Spinal cord (tissue), 10 donors: ENCODE results near the gene GABRB1. TPM values are rescaled to one million over a fixed set of nuclear protein-coding genes. Genes with fewer than 3 reads are reported as not detected.

Experiments used
- DNase-seq, 6 donors: peaks; one replicate each; pipeline versions ENCODE4 v3.0.0 to v3.0.0-alpha.2; 2013 to 2015; ENCODE audit warnings: low spot score in 6 of 6, low read depth in 4 of 6
- H3K27ac ChIP-seq: one replicate; pipeline ENCODE4 v1.5.1; 2013; ENCODE audit warnings: low read depth, low read length, control low read depth
- H3K27me3 ChIP-seq: one replicate; pipeline ENCODE4 v1.6.1; 2013; ENCODE audit warnings: low read length; ENCODE audit not compliant: control insufficient read depth, insufficient read depth
- H3K36me3 ChIP-seq: one replicate; pipeline ENCODE4 v1.6.1; 2013; ENCODE audit warnings: low read length; ENCODE audit not compliant: control insufficient read depth, insufficient read depth
- H3K4me1 ChIP-seq: one replicate; pipeline ENCODE4 v1.6.1; 2013; ENCODE audit warnings: low read length; ENCODE audit not compliant: control insufficient read depth, insufficient read depth
- H3K4me3 ChIP-seq: one replicate; pipeline ENCODE4 v1.5.1; 2013; ENCODE audit warnings: low read depth, low read length, control low read depth
- H3K9me3 ChIP-seq: one replicate; pipeline ENCODE4 v1.6.1; 2013; ENCODE audit warnings: low read length; ENCODE audit not compliant: control insufficient read depth, insufficient read depth
- WGBS: methylation state at CpG from one replicate; pipeline ENCODE4 v1.1.5; 2013; ENCODE audit warnings: missing lambda C conversion rate; ENCODE audit not compliant: insufficient coverage; 5-methylcytosine and 5-hydroxymethylcytosine counted together
- polyA plus RNA-seq, 2 donors: library from polyadenylated mRNA; unstranded; fragments of 120-200 nt; gene quantifications; one replicate each; pipeline ENCODE4 v1.2.1, GENCODE V29; 2013; ENCODE audit not compliant: insufficient read length in 2 of 2
- total RNA-seq, 2 donors: library from RNA; depleted of rRNA in 1 of 2; stranded (reverse); fragments of 120-200 nt in 1 of 2; fragments of >200 nt in 1 of 2; gene quantifications; one replicate each; pipeline versions ENCODE4 v1.2.3 to v1.2.4, GENCODE V29; 2013 to 2014
- donor health status: healthy.

GABRB1 gene
- total and polyA plus RNA-seq, 4 donors, result 5.1 to 49.1 (median 10.3) TPM

- Histone ChIP-seq H3K27ac (no peak overlapping the region), H3K4me1 (no peaks in the 10 kb centered on the region), H3K4me3 (no peak overlapping the region), H3K9me3 (no peaks in the 10 kb centered on the region), H3K27me3 (no peaks in the 10 kb centered on the region), H3K36me3 (no peaks in the 10 kb centered on the region)
- no peak for DNase-seq
- no CpG with 5 or more reads among the region's 2 CpGs for WGBS
Observed at GRCh38 chr4:47406408-47406807, 375.0 kb downstream of the GABRB1 start.

- H3K27ac ChIP-seq, result no peak overlapping the region
- H3K4me1 ChIP-seq, result no peaks in the 10 kb centered on the region
- H3K4me3 ChIP-seq, result no peak overlapping the region
- H3K36me3 ChIP-seq, result no peaks in the 10 kb centered on the region
- no CpG with 5 or more reads among the region's 1 CpG for WGBS
- H3K27me3 ChIP-seq, result no peaks in the 10 kb centered on the region
- H3K9me3 ChIP-seq, result no peaks in the 10 kb centered on the region
- DNase-seq, result peak in 1 of 6 donors; percentile 27
Observed at GRCh38 chr4:47410271-47410670, 378.9 kb downstream of the GABRB1 start.

- Histone ChIP-seq H3K36me3 (no peaks in the 10 kb centered on the region), H3K4me3 (no peak overlapping the region), H3K4me1 (no peaks in the 10 kb centered on the region), H3K27ac (no peak overlapping the region), H3K27me3 (no peaks in the 10 kb centered on the region), H3K9me3 (no peaks in the 10 kb centered on the region)
- WGBS, result 20% methylated on average over 1 of the region's 2 CpGs
- peak in 3 of 6 donors; percentile 14 to 81 (median 30) for DNase-seq
Observed at GRCh38 chr4:47413521-47413920, 382.2 kb downstream of the GABRB1 start.

- no peak for DNase-seq
- no peaks in the 10 kb centered on the region for H3K9me3 ChIP-seq
- H3K27ac ChIP-seq, result no peak overlapping the region
- no peaks in the 10 kb centered on the region for H3K4me1 ChIP-seq
- H3K36me3 ChIP-seq, result no peaks in the 10 kb centered on the region
- H3K4me3 ChIP-seq, result no peak overlapping the region
- no peaks in the 10 kb centered on the region for H3K27me3 ChIP-seq
Observed at GRCh38 chr4:47415719-47416118, 384.4 kb downstream of the GABRB1 start.

- DNase-seq, result peak in 1 of 6 donors; percentile 6
- WGBS, result 61% methylated on average over 2 of the region's 2 CpGs
- Histone ChIP-seq H3K27ac (no peak overlapping the region), H3K27me3 (no peaks in the 10 kb centered on the region), H3K4me3 (no peak overlapping the region), H3K4me1 (no peaks in the 10 kb centered on the region), H3K9me3 (no peaks in the 10 kb centered on the region), H3K36me3 (no peaks in the 10 kb centered on the region)
Observed at GRCh38 chr4:47418147-47418546, 386.8 kb downstream of the GABRB1 start.

GRCh38 chr4:47419296-47419695, 387.9 kb downstream of the GABRB1 start:
- Histone ChIP-seq H3K27ac (no peak overlapping the region), H3K9me3 (no peaks in the 10 kb centered on the region), H3K36me3 (no peaks in the 10 kb centered on the region), H3K4me1 (no peaks in the 10 kb centered on the region), H3K4me3 (no peak overlapping the region), H3K27me3 (no peaks in the 10 kb centered on the region)
- WGBS, result 59% methylated on average over 2 of the region's 2 CpGs
- DNase-seq, result no peak

- DNase-seq, result no peak
- no peaks in the 10 kb centered on the region for H3K27me3 ChIP-seq
- WGBS, result 92% methylated on average over 24 of the region's 25 CpGs
- no peak overlapping the region for H3K27ac ChIP-seq
- H3K4me3 ChIP-seq, result no peak overlapping the region
- no peaks in the 10 kb centered on the region for H3K36me3 ChIP-seq
- no peaks in the 10 kb centered on the region for H3K9me3 ChIP-seq
- H3K4me1 ChIP-seq, result no peaks in the 10 kb centered on the region
Observed at GRCh38 chr4:47425628-47426027, 394.3 kb downstream of the GABRB1 start.

- DNase-seq, result peak in 1 of 6 donors; percentile 68
- 100% methylated on average over 1 of the region's 2 CpGs for WGBS
Observed at GRCh38 chr4:47427935-47428334, 396.6 kb downstream of the GABRB1 start.

GRCh38 chr4:47432749-47433148, 401.4 kb downstream of the GABRB1 start:
- H3K4me1 ChIP-seq, result no peaks in the 10 kb centered on the region
- no CpG with 5 or more reads among the region's 1 CpG for WGBS
- H3K27ac ChIP-seq, result no peak overlapping the region
- H3K27me3 ChIP-seq, result no peaks in the 10 kb centered on the region
- H3K9me3 ChIP-seq, result no peaks in the 10 kb centered on the region
- no peaks in the 10 kb centered on the region for H3K36me3 ChIP-seq
- H3K4me3 ChIP-seq, result no peak overlapping the region
- DNase-seq, result no peak

More at GRCh38 chr4:47427935-47428334, 396.6 kb downstream of the GABRB1 start:
- H3K4me1 ChIP-seq, result no peaks in the 10 kb centered on the region
- no peak overlapping the region for H3K27ac ChIP-seq
- H3K4me3 ChIP-seq, result no peak overlapping the region
- H3K9me3 ChIP-seq, result no peaks in the 10 kb centered on the region
- H3K36me3 ChIP-seq, result no peaks in the 10 kb centered on the region
- H3K27me3 ChIP-seq, result no peaks in the 10 kb centered on the region

GRCh38 chr4:47434931-47435330, 403.6 kb downstream of the GABRB1 start:
- Histone ChIP-seq H3K4me1 (no peaks in the 10 kb centered on the region), H3K4me3 (no peak overlapping the region), H3K27me3 (no peaks in the 10 kb centered on the region), H3K9me3 (no peaks in the 10 kb centered on the region), H3K27ac (no peak overlapping the region), H3K36me3 (no peaks in the 10 kb centered on the region)
- DNase-seq, result no peak
